ENCODE results near the gene SOCS3.

The SOCS3 gene

DNA sequence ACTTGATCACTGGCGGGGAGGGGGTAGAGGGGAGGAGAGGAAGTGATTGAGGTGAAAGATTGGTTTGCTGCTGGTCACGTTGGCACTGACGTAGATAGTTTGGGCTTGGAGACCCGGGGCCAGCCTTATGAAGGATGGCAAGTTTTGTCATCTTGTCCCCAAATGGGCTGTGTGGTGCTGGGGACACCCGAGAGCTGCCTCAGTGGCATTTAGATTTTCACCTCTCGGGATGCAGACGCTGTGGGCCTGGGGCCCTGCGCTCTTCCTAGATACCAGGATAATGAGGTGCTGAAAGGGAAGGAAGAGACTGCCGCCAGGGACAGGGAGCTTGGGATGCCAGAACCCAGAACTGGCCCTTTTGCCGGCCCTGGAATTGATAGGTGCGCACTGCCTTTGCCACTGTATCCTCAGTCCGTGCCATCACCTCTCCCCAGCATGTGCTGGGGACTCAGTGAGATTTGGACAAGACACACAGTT is 1.4 kb upstream of the SOCS3 start:
- Histone ChIP-seq H2AFZ (ENCODE audit: low read length) (no peak overlapping the region), H3K4me1 (ENCODE audit: insufficient read depth, low read length, poor library complexity, severe bottlenecking) (peaks cover 18% of the 10 kb centered on the region), H3K9me3 (ENCODE audit: insufficient read depth, low read depth, low read length) (no peaks in the 10 kb centered on the region), H3K79me2 (ENCODE audit: insufficient read depth, low read length) (no peaks in the 10 kb centered on the region), H3K9ac (ENCODE audit: low read depth, low read length, poor library complexity, severe bottlenecking) (no peak overlapping the region), H4K20me1 (ENCODE audit: insufficient read depth, low read length, poor library complexity, severe bottlenecking) (no peaks in the 10 kb centered on the region), H3F3A (ENCODE audit: low read depth) (no peaks in the 10 kb centered on the region), H3K4me2 (ENCODE audit: low read depth, low read length, poor library complexity, severe bottlenecking) (peak overlapping the region; percentile 98), H3K36me3 (ENCODE audit: insufficient read depth, low read length) (no peaks in the 10 kb centered on the region), H3K9me2 (replicated peaks; ENCODE audit: low read depth, low read length) (no peaks in the 10 kb centered on the region), H3K4me3 (ENCODE audit: low read length, poor library complexity, severe bottlenecking) (no peak overlapping the region), H3K27me3 (ENCODE audit: insufficient read depth, low read length, poor library complexity, severe bottlenecking) (peaks cover 9% of the 10 kb centered on the region)
- TF ChIP-seq, protein P1, sequence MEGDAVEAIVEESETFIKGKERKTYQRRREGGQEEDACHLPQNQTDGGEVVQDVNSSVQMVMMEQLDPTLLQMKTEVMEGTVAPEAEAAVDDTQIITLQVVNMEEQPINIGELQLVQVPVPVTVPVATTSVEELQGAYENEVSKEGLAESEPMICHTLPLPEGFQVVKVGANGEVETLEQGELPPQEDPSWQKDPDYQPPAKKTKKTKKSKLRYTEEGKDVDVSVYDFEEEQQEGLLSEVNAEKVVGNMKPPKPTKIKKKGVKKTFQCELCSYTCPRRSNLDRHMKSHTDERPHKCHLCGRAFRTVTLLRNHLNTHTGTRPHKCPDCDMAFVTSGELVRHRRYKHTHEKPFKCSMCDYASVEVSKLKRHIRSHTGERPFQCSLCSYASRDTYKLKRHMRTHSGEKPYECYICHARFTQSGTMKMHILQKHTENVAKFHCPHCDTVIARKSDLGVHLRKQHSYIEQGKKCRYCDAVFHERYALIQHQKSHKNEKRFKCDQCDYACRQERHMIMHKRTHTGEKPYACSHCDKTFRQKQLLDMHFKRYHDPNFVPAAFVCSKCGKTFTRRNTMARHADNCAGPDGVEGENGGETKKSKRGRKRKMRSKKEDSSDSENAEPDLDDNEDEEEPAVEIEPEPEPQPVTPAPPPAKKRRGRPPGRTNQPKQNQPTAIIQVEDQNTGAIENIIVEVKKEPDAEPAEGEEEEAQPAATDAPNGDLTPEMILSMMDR (conservative IDR thresholded peaks at IDR 0.05; ENCODE audit: low read length), result no peak
- no peak for TF ChIP-seq EZH2phosphoT487 (IDR thresholded peaks at IDR 0.05; ENCODE audit: borderline replicate concordance)

DNA sequence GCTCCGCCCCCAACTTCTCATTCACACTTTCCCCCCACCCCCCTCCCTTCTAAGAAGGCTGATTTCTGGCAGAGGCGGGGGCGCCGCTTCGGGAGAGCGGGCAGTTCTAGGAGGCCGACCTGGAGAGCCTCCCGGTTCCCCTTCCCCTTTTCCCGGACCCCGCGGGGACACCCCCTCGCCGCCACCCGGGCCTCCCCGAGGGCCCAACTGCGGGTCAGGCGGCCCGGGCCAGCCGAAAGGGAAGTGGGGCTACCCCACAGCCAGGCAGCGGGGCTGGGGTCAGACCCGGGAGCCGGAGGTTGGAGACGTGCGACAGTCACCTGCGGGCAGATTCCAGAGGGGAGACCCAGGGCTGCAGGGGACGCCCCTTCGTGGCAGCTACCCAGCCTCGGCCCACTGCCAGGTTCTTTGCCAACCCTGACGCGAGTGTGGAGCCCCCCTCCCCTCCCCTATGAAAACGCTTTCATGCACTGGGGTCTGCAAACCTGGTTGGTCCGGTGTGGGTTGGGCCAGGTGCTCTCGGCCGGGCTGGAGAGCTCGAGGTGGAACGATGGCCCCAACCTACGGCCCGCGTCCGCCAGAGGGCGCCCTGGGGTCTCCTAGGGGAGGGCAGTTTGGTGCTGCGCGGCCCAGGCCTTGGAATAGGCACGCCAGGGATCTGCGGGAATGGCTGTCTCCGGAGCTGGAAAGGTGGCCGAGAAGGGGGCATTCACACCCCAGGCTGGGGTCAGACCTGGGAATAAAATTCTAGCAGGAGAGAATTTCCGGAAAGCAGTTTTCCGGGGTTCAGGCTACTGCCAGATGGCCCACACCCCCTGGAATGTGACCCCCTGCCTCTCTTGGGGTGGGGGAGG is 721 bp upstream of the SOCS3 start:
- Histone ChIP-seq H3F3A (ENCODE audit: low read depth) (peaks cover under 1% of the 10 kb centered on the region; the same call in 1 of the 2 replicates), H3K4me2 (ENCODE audit: low read depth, low read length, poor library complexity, severe bottlenecking) (peak overlapping the region; percentile 98), H4K20me1 (ENCODE audit: insufficient read depth, low read length, poor library complexity, severe bottlenecking) (no peaks in the 10 kb centered on the region), H3K9me3 (ENCODE audit: insufficient read depth, low read depth, low read length) (no peaks in the 10 kb centered on the region), H3K79me2 (ENCODE audit: insufficient read depth, low read length) (no peaks in the 10 kb centered on the region), H3K27me3 (ENCODE audit: insufficient read depth, low read length, poor library complexity, severe bottlenecking) (peaks cover 9% of the 10 kb centered on the region), H3K9ac (ENCODE audit: low read depth, low read length, poor library complexity, severe bottlenecking) (peak overlapping the region; percentile 63), H3K36me3 (ENCODE audit: insufficient read depth, low read length) (no peaks in the 10 kb centered on the region), H3K9me2 (replicated peaks; ENCODE audit: low read depth, low read length) (no peaks in the 10 kb centered on the region), H3K4me1 (ENCODE audit: insufficient read depth, low read length, poor library complexity, severe bottlenecking) (peaks cover 24% of the 10 kb centered on the region), H2AFZ (ENCODE audit: low read length) (peak overlapping the region; percentile 88), H3K4me3 (ENCODE audit: low read length, poor library complexity, severe bottlenecking) (peak overlapping the region; percentile 80)
- no peak for TF ChIP-seq EZH2phosphoT487 (IDR thresholded peaks at IDR 0.05; ENCODE audit: borderline replicate concordance)
- TF ChIP-seq, protein P1 (conservative IDR thresholded peaks at IDR 0.05; ENCODE audit: low read length), result peak; percentile 86

DNA sequence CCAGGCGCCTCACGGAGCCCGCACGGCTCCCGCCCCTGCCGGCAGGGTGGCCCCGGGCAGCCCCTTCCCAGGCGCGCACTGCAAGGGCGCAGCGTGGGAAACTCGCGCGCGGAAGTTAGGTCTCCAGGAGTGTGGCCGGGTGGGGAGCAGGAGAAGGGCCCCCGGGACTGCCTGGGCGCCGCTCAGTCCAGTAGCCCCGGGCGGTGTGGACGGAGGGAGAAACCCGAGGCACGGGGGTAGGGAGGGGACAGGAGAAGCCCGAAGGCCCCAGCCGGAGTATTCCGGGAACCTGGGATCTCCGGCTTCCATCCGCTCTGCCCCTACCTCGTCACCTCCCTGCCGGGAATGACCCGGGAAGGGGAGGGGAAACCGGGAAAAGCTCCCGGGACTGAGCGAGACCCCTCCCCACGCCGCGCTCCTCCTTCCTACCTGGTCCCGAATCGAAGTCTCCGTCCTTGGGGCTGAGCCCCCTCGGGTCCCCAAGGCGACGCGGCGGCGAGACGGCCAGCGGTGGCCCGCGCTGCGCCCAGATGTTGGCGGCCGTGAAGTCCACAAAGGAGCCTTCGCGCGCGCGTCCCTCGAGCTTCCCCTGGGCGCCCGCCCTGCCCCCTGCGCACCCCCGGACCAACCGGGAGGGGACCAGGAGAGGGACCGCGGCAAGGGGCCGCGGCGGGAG is 418 bp downstream of the SOCS3 start:
- Histone ChIP-seq H3K9me3 (ENCODE audit: insufficient read depth, low read depth, low read length) (no peaks in the 10 kb centered on the region), H3K4me3 (ENCODE audit: low read length, poor library complexity, severe bottlenecking) (peak overlapping the region; percentile 80), H3K79me2 (ENCODE audit: insufficient read depth, low read length) (no peaks in the 10 kb centered on the region), H3K4me2 (ENCODE audit: low read depth, low read length, poor library complexity, severe bottlenecking) (peak overlapping the region; percentile 98), H4K20me1 (ENCODE audit: insufficient read depth, low read length, poor library complexity, severe bottlenecking) (no peaks in the 10 kb centered on the region), H3K9me2 (replicated peaks; ENCODE audit: low read depth, low read length) (no peaks in the 10 kb centered on the region), H3K9ac (ENCODE audit: low read depth, low read length, poor library complexity, severe bottlenecking) (no peak overlapping the region), H2AFZ (ENCODE audit: low read length) (peak overlapping the region; percentile 67; the same call in 1 of the 2 replicates), H3K27me3 (ENCODE audit: insufficient read depth, low read length, poor library complexity, severe bottlenecking) (peaks cover 9% of the 10 kb centered on the region), H3F3A (ENCODE audit: low read depth) (peaks cover 5% of the 10 kb centered on the region; the same call in 1 of the 2 replicates), H3K36me3 (ENCODE audit: insufficient read depth, low read length) (no peaks in the 10 kb centered on the region), H3K4me1 (ENCODE audit: insufficient read depth, low read length, poor library complexity, severe bottlenecking) (peaks cover 28% of the 10 kb centered on the region)
- TF ChIP-seq EZH2phosphoT487 (IDR thresholded peaks at IDR 0.05; ENCODE audit: borderline replicate concordance), result no peak
- TF ChIP-seq, protein P1 (conservative IDR thresholded peaks at IDR 0.05; ENCODE audit: low read length), result no peak

All from Loucy (cell line).